ENCODE data around the gene AUP1.
A peak's percentile ranks its signal among the peaks of the same experiment; 100 is the strongest.

The AUP1 gene

GRCh38 chr2:74556831-74557370 is 27.4 kb upstream of the AUP1 start:
- no peak for DNase-seq

DNA sequence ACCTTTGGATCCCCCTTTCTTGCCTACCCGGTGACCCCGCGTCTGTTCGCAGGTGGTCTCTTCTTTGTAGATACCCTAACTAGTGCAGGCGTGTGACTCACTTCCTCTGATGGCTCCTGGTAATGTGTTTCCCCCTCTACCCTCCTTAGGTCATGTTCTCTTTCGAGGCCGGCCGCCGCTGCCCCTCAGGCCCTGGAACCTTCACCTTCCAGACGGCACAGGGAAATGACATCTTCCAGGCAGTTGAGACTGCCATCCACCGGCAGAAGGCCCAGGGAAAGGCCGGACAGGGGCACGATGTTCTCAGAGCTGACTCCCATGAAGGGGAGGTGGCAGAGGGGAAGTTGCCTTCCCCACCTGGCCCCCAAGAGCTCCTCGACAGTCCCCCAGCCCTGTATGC is 26.7 kb upstream of the AUP1 start:
- no peak for DNase-seq

GRCh38 chr2:74555610-74556103 is 26.2 kb upstream of the AUP1 start:
- DNase-seq, result no peak

GRCh38 chr2:74554820-74555531 is 25.5 kb upstream of the AUP1 start:
- peak; percentile 85 for DNase-seq

DNA sequence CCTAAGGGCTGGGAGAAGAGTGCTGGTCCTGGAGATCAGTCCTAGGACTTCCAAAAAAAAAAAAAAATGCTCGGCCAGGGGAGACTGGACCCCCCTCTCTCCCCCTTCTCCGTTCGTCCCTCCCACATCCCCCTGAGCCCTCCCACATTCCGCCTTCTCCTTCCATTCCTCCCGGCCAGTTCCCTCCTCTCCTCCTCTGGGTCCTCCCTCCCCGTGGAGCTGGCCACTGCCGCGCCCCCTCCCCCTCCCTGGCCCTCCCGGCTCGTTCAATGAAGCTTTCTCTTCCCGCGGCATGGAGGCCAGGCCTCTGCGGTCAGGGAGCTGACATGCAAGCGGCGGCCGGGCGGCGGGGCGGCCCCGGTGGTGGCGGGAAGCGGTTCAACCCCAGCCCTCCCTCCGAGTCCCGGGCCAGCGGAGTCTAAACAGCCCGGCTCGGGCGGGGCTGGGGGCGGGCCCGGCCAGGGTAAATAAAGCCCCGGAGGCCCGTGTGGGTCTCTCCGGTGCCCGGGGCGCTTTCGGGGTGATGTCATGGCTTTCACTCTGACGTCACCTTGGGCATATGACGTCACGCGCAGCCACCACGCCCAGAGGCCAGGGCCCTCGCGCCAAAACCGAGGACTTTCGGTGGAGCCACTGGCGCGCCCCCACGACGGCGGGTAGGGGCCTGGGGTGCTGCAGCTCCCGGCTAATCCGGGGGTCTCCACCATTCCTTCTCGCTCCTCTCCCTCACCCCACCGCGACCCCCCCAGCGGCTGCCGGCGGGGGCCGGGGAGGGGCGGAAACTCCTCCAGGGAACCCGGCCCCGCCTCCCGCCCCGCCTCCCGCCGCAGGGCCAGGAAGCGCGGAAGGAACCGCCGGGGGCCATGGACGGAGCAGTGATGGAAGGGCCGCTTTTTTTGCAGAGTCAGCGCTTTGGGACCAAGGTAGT is 24.6 kb upstream of the AUP1 start, which contains the start of the genes DOK1 and LOXL3:
DOK1 (plus strand) TSS at position 829 of the 928 bp plus-strand sequence; CDS start at position 864, 35 bp downstream.
LOXL3 (minus strand) TSS at position 51 of the 928 bp plus-strand sequence. CDS start 1,308 bp downstream, outside the sequence.
- peak; percentile 91 for DNase-seq

GRCh38 chr2:74552914-74553811 is 23.7 kb upstream of the AUP1 start:
- DNase-seq, result peak; percentile 65

DNA sequence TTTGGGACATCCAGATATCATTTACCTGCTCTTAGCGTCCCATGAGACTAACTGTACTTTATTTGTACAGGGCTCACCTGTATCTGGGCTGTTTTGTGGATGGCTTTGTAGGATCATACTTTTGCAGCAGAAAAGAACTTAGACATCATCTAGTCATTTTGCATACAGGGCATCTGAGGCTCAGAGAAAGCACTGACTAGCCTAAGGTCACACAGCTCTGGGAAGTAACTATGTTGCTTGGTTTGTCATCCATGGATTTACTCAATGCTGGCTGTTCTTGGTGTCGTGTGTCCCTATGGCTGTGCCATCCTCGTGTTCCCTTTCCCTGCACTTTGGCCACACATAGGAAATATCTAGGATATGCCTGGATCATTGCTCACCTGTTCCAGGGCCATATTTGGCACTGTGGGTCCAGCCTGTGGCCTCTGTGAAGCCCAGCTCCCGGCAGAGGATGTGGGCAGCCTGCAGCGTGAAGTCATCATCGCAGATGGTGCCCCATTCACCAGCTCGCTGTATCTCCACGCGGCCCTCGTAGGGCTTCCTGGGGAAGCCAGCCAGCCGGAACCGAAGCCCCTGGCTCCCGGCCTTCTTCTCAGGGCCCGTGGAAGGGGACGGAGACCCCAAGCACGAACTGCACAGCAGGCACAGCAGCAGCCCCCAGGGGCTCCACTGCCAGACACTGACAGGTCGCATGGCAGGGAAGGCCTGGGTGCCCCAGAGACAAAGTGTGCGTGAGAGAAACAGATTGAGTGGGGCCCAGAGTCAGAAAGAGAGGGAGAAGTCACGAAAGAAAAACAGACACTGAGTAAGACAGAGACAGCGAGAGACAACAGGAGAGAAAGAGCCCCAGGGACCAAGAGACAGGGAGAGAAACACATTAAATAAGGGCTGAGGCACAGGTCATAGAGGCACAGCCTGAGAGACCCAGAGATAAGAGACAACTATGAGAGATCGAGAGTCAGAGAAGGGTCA is 22.7 kb upstream of the AUP1 start:
- no peak for DNase-seq

GRCh38 chr2:74551530-74551929 is 22.0 kb upstream of the AUP1 start:
- no peak for DNase-seq

- DNase-seq, result no peak
Measured at GRCh38 chr2:74550231-74550630, 20.7 kb upstream of the AUP1 start.

DNA sequence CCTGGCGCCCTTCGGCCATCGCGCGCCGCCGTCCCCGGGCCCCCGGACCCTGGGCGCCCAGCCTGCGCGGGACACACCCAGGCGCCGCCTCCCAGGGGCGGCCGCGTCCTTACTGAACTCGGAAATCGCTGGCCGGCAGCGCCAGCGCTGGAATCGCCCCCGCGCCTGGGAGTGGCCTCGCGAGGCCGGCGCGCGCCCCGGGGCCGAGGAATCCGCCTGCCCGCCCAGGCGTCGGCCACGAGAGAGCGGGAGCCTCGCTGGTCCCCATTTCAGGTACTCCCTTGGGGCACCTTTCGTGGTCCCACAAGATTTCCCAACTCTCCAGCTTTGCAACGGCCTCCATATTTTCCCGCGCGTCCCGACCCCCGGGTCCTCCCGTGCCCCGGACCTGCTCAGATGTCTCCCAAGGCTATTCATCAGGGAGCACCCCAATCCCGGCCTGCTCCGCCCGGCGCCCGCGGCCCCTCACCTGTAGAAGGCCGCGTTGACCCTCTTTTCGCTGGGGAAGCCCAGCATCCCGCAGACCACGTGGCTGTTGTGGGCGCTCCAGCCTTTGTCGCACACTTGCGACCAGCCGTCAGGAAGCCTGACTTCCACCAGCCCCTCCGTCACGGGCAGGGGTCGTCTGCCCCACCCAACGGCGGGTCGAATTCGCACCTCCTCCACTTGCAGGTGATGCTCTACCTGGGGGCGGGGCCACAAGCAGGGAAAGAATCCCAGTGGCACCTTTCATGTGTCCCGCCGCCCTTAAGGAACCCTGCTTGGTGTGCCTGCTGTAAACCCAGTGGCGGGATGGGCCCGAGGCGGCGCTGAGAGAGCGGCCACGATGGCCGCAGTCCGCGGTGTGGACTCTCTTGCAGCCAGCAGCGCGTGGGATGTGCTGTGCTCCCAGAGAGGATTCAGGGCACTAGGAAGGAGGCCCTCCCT is 19.7 kb upstream of the AUP1 start:
- peak; percentile 83 for DNase-seq

GRCh38 chr2:74548285-74548899 is 18.9 kb upstream of the AUP1 start:
- peak; percentile 57 for DNase-seq

GRCh38 chr2:74546004-74546403 is 16.5 kb upstream of the AUP1 start:
- no peak for DNase-seq

DNA sequence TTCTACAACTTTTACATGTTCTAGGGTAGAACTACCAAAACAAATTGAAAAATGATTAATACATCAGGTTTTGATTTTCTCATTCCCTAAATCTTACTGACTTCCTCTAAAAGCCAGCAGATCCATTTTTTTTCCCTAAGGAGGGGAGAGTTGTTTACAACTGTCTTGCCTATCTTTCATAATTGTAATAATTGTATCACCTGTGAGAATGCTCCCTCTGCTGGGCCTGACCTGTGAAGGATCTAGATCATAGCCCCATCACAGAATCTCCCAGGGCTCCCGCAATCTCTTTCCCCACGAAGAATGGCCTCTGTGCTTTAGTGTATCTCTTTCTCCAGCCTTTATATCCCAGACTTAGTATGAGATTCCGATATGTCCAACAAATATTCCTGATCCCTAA is 15.1 kb upstream of the AUP1 start:
- peak; percentile 64 for DNase-seq

- DNase-seq, result no peak
Measured at GRCh38 chr2:74542978-74543377, 13.5 kb upstream of the AUP1 start.

GRCh38 chr2:74540291-74540690 is 10.8 kb upstream of the AUP1 start:
- no peak for DNase-seq

- DNase-seq, result no peak
Measured at GRCh38 chr2:74538881-74539339, 9.4 kb upstream of the AUP1 start.

GRCh38 chr2:74537140-74537539 is 7.6 kb upstream of the AUP1 start:
- no peak for DNase-seq

DNA sequence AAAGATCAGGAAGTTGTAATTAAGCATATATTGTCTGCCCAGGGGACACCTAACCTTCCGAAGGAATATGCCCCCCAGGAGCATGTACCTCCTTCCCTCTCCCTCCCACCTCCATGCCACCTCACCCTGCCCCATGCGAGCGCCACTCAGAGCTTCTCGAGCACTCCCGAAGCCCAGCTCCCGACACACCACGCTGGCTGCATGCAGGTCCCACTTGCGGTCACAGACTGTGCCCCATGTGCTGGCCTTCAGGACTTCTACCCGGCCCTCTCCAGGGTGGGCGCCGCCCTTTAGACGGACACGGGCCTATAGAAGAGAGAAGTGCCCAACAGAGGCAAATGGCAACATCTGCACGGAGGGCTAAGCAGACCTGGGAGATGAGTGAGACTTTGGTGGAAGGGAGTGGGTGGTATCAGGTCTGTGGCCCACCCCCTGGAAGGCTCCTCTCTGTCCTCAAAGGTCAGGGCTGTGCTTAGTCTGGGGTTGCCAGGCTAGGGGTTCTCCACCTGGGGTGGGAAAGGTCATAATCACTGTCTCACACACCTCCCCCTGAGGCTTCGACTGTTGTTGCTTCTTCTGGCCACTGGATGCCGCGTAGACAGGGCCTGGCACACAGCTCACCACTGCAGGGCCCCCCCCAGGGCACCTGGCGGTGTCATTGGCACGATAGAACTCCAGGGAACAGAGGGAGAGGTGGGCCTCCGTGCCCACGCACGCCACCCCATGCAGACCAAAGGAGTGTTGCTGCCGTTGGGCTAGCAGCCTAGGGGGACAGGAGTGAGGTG is 6.9 kb upstream of the AUP1 start:
- no peak for DNase-seq
